Astrocyte (in vitro differentiated cells and primary cell): ENCODE measurements around the gene KBTBD12. TPM values are rescaled to one million over a fixed set of nuclear protein-coding genes. Genes with fewer than 3 reads are reported as not detected.

ENCODE experiments used
- DNase-seq: peaks from one replicate; pipeline ENCODE4 v3.0.0-alpha.2; 2010; ENCODE audit warnings: low read depth
- FAIRE-seq: peaks from 2 replicates; lab custom pipeline; 2011; peaks lifted over from hg19 to GRCh38; lab: Jason Lieb, UNC
- H2AFZ ChIP-seq: 2 replicates; pipeline ENCODE4 v1.6.0; 2012; ENCODE audit warnings: low read depth, low read length, inconsistent platforms
- H3K27ac ChIP-seq: 2 replicates; pipeline ENCODE4 v1.5.1; 2011; ENCODE audit warnings: low read depth, low read length, inconsistent platforms
- H3K27me3 ChIP-seq: 2 replicates; pipeline ENCODE4 v1.6.0; 2011; ENCODE audit warnings: low read length, inconsistent platforms; ENCODE audit not compliant: insufficient read depth
- H3K36me3 ChIP-seq: 2 replicates; pipeline ENCODE4 v1.5.1; 2011; ENCODE audit warnings: low read length, inconsistent platforms; ENCODE audit not compliant: insufficient read depth
- H3K4me1 ChIP-seq: 2 replicates; pipeline ENCODE4 v1.5.1; 2011; ENCODE audit warnings: low read length, inconsistent platforms; ENCODE audit not compliant: insufficient read depth
- H3K4me2 ChIP-seq: 2 replicates; pipeline ENCODE4 v1.6.0; 2012; ENCODE audit warnings: low read length, inconsistent platforms
- H3K4me3 ChIP-seq: 2 replicates; pipeline ENCODE4 v1.5.1; 2011; ENCODE audit warnings: low read depth, mild to moderate bottlenecking, low read length, inconsistent platforms; ENCODE audit not compliant: insufficient read depth
- H3K79me2 ChIP-seq: 2 replicates; pipeline ENCODE4 v1.6.0; 2012; ENCODE audit warnings: mild to moderate bottlenecking, low read length, inconsistent platforms; ENCODE audit not compliant: insufficient read depth
- H3K9ac ChIP-seq: 2 replicates; pipeline ENCODE4 v1.6.0; 2012; ENCODE audit warnings: mild to moderate bottlenecking, low read length, inconsistent platforms
- H3K9me3 ChIP-seq: 2 replicates; pipeline ENCODE4 v1.5.1; 2012; ENCODE audit warnings: low read depth, mild to moderate bottlenecking, low read length, inconsistent platforms; ENCODE audit not compliant: insufficient read depth
- H4K20me1 ChIP-seq: 2 replicates; pipeline ENCODE4 v1.6.0; 2012; ENCODE audit warnings: low read length, inconsistent platforms; ENCODE audit not compliant: insufficient read depth
- H3K27ac Mint-ChIP-seq: one replicate; pipeline ENCODE4 v1.8.0; 2021; ENCODE audit warnings: mild to moderate bottlenecking, mixed read lengths; ENCODE audit not compliant: unreplicated experiment
- H3K27me3 Mint-ChIP-seq: one replicate; pipeline ENCODE4 v1.8.0; 2021; ENCODE audit warnings: low read depth, mixed read lengths; ENCODE audit not compliant: unreplicated experiment
- H3K36me3 Mint-ChIP-seq: one replicate; pipeline ENCODE4 v1.8.0; 2021; ENCODE audit warnings: low read depth, mixed read lengths; ENCODE audit not compliant: unreplicated experiment
- H3K4me1 Mint-ChIP-seq: one replicate; pipeline ENCODE4 v1.8.0; 2021; ENCODE audit warnings: low read depth, mixed read lengths; ENCODE audit not compliant: unreplicated experiment
- H3K4me3 Mint-ChIP-seq: one replicate; pipeline ENCODE4 v1.8.0; 2021; ENCODE audit warnings: mild to moderate bottlenecking, moderate library complexity, mixed read lengths; ENCODE audit not compliant: unreplicated experiment
- H3K9me3 Mint-ChIP-seq: one replicate; pipeline ENCODE4 v1.8.0; 2021; ENCODE audit warnings: mild to moderate bottlenecking, mixed read lengths; ENCODE audit not compliant: unreplicated experiment
- EZH2 ChIP-seq: IDR thresholded peaks from 2 replicates; pipeline ENCODE4 v1.6.1; 2012; ENCODE audit warnings: mild to moderate bottlenecking, low read length, inconsistent platforms; ENCODE audit not compliant: insufficient read depth
- total RNA-seq: library from RNA; stranded (reverse); gene quantifications from 2 replicates; pipeline ENCODE4 v1.2.1, GENCODE V29; 2021
- TF ChIP-seq, protein P1 (sequence below): IDR thresholded peaks from 2 replicates; pipeline ENCODE4 v1.5.1; 2011; ENCODE audit warnings: low read depth, mild to moderate bottlenecking, inconsistent platforms, low read length, moderate library complexity; ENCODE audit not compliant: insufficient read depth

The KBTBD12 gene
- total RNA-seq, 1 donor from 2014 or later, result not detected

DNA sequence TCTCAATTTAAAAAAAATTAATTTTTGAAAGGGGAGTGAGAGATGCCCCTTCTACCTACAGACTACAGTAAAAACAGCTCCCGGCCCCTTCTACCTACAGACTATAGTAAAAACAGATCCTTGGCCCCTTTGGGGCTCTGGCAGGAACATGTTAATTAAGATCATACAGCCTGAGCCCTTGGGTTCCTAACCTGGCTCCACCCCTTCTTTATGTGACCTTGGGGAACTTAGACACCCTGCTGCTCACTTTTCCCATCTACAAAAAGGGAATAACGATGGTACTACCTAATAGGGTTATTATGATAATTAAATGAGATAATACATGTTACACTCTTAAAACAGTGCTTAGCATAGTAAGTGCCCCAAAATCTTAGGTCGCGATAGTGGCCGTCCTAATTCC, 77.1 kb downstream of the KBTBD12 start:
- Histone ChIP-seq H3K4me2 (no peak overlapping the region), H3K4me1 (no peaks in the 10 kb centered on the region), H3K9ac (no peak overlapping the region), H3K4me3 (no peak overlapping the region), H3K27ac (no peak overlapping the region), H3K36me3 (no peaks in the 10 kb centered on the region), H3K9me3 (no peaks in the 10 kb centered on the region), H3K79me2 (no peaks in the 10 kb centered on the region), H3K27me3 (no peaks in the 10 kb centered on the region), H2AFZ (no peak overlapping the region), H4K20me1 (no peaks in the 10 kb centered on the region)
- DNase-seq (no peak), FAIRE-seq (no peak)
- Mint-ChIP-seq H3K36me3 (no peaks in the 10 kb centered on the region), H3K27ac (no peak overlapping the region), H3K9me3 (peaks cover 3% of the 10 kb centered on the region), H3K27me3 (peaks cover 15% of the 10 kb centered on the region), H3K4me1 (no peaks in the 10 kb centered on the region), H3K4me3 (no peak overlapping the region)
- TF ChIP-seq, protein P1, sequence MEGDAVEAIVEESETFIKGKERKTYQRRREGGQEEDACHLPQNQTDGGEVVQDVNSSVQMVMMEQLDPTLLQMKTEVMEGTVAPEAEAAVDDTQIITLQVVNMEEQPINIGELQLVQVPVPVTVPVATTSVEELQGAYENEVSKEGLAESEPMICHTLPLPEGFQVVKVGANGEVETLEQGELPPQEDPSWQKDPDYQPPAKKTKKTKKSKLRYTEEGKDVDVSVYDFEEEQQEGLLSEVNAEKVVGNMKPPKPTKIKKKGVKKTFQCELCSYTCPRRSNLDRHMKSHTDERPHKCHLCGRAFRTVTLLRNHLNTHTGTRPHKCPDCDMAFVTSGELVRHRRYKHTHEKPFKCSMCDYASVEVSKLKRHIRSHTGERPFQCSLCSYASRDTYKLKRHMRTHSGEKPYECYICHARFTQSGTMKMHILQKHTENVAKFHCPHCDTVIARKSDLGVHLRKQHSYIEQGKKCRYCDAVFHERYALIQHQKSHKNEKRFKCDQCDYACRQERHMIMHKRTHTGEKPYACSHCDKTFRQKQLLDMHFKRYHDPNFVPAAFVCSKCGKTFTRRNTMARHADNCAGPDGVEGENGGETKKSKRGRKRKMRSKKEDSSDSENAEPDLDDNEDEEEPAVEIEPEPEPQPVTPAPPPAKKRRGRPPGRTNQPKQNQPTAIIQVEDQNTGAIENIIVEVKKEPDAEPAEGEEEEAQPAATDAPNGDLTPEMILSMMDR, result no peak
- no peak for TF ChIP-seq EZH2

DNA sequence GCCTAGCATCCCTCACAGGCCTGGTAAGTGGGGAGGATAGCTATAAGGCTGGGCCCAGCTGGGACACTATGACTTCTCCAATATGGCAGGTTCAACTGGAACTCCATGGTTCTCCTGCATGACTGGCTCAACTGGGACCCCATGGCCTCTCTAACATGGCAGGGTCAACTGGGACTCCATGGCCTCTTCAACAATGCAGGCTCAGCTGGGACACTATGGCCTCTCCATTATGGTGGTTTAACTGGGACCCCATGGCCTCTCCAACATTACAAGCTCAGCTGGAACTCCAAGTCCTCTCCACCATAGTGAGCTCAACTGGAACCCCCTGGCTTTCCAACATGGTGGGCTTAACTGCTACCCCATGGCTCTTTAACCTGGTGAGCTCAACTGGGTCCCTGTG, 79.0 kb downstream of the KBTBD12 start:
- H2AFZ ChIP-seq, result no peak overlapping the region
- H3K9me3 ChIP-seq, result no peaks in the 10 kb centered on the region
- H3K36me3 ChIP-seq, result no peaks in the 10 kb centered on the region
- Mint-ChIP-seq H3K9me3 (peaks cover 3% of the 10 kb centered on the region), H3K4me1 (no peaks in the 10 kb centered on the region), H3K27me3 (peaks cover 6% of the 10 kb centered on the region), H3K27ac (no peak overlapping the region), H3K36me3 (no peaks in the 10 kb centered on the region), H3K4me3 (no peak overlapping the region)
- no peaks in the 10 kb centered on the region for H3K4me1 ChIP-seq
- H3K27ac ChIP-seq, result no peak overlapping the region
- TF ChIP-seq EZH2, result no peak
- TF ChIP-seq, protein P1, result no peak
- FAIRE-seq (no peak), DNase-seq (no peak)
- H3K4me2 ChIP-seq, result no peak overlapping the region
- no peaks in the 10 kb centered on the region for H3K79me2 ChIP-seq
- no peaks in the 10 kb centered on the region for H4K20me1 ChIP-seq
- H3K27me3 ChIP-seq, result no peaks in the 10 kb centered on the region
- no peak overlapping the region for H3K4me3 ChIP-seq
- H3K9ac ChIP-seq, result no peak overlapping the region

DNA sequence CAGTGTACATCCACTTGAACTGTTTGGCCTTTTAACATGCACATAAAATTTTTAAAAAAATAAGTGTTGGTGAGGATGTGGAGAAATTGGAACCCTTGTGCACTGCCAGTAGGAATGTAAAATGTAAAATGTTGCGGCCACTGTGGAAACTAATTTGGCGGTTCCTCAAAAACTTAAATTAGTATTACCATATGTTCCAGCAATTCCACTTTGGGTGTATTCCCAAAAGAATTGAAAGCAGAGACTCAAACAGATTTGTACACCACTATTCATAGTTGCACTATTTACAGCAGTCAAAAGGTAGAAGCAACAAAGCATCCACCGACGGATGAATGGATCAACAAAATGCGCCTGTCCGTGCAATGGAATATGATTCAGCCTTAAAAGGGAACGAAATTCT, 82.0 kb downstream of the KBTBD12 start:
- Mint-ChIP-seq H3K9me3 (no peaks in the 10 kb centered on the region), H3K27me3 (peaks cover 14% of the 10 kb centered on the region), H3K27ac (no peak overlapping the region), H3K4me3 (no peak overlapping the region), H3K4me1 (no peaks in the 10 kb centered on the region), H3K36me3 (no peaks in the 10 kb centered on the region)
- no peak overlapping the region for H3K27ac ChIP-seq
- FAIRE-seq (no peak), DNase-seq (no peak)
- TF ChIP-seq, protein P1, result no peak
- TF ChIP-seq EZH2, result no peak
- H4K20me1 ChIP-seq, result no peaks in the 10 kb centered on the region
- no peak overlapping the region for H3K9ac ChIP-seq
- no peaks in the 10 kb centered on the region for H3K79me2 ChIP-seq
- no peak overlapping the region for H2AFZ ChIP-seq
- no peak overlapping the region for H3K4me2 ChIP-seq
- H3K4me3 ChIP-seq, result no peak overlapping the region
- H3K9me3 ChIP-seq, result no peaks in the 10 kb centered on the region
- H3K27me3 ChIP-seq, result no peaks in the 10 kb centered on the region
- H3K4me1 ChIP-seq, result no peaks in the 10 kb centered on the region
- no peaks in the 10 kb centered on the region for H3K36me3 ChIP-seq
